Activated naive CD4-positive, alpha-beta T cell treated with anti-CD3 and anti-CD28 coated beads, Interleukin-2, amount 50 U/mL, for 72 hours (primary cell): ENCODE measurements around the gene FER. TPM values are rescaled to one million over a fixed set of nuclear protein-coding genes. Genes with fewer than 3 reads are reported as not detected.
"Not testable (repeated sequence)": the region's sequence is repeated elsewhere in the genome, so short reads cannot be mapped to it uniquely, and the experiment has no call there.

Experiments
- ATAC-seq, 2 donors: fragments of 150-1000 bp; cut with Tn5 transposase; 2 replicates each; pipeline ENCODE4 v1.10.0; 2021; ENCODE audit warnings: mild to moderate bottlenecking in 2 of 2, moderate library complexity in 2 of 2
- DNase-seq, 2 donors: peaks; one replicate each; pipeline ENCODE4 v3.0.0; 2021 to 2022; ENCODE audit warnings: low spot score in 2 of 2
- H3K27ac Mint-ChIP-seq, 2 donors: one replicate each; pipeline ENCODE4 v1.8.0; 2022; ENCODE audit warnings: mild to moderate bottlenecking in 2 of 2, mixed read lengths in 2 of 2
- H3K36me3 Mint-ChIP-seq, 2 donors: one replicate each; pipeline ENCODE4 v1.8.0; 2022; ENCODE audit warnings: mixed read lengths in 2 of 2
- H3K9me3 Mint-ChIP-seq, 2 donors: one replicate each; pipeline ENCODE4 v1.8.0; 2022; ENCODE audit warnings: mixed read lengths in 2 of 2
- total RNA-seq, 2 donors: library from RNA; stranded (reverse); gene quantifications; one replicate each; pipeline ENCODE4 v1.2.3, GENCODE V29; 2022

Gene FER
- total RNA-seq, 2 donors from 2014 or later: 7.8 to 9.8 TPM

GRCh38 chr5:109171437-109172073 lies 423.9 kb downstream of the FER start:
- H3K9me3 Mint-ChIP-seq, DNase-seq, H3K36me3 Mint-ChIP-seq, H3K27ac Mint-ChIP-seq, ATAC-seq: not testable (repeated sequence)

DNA sequence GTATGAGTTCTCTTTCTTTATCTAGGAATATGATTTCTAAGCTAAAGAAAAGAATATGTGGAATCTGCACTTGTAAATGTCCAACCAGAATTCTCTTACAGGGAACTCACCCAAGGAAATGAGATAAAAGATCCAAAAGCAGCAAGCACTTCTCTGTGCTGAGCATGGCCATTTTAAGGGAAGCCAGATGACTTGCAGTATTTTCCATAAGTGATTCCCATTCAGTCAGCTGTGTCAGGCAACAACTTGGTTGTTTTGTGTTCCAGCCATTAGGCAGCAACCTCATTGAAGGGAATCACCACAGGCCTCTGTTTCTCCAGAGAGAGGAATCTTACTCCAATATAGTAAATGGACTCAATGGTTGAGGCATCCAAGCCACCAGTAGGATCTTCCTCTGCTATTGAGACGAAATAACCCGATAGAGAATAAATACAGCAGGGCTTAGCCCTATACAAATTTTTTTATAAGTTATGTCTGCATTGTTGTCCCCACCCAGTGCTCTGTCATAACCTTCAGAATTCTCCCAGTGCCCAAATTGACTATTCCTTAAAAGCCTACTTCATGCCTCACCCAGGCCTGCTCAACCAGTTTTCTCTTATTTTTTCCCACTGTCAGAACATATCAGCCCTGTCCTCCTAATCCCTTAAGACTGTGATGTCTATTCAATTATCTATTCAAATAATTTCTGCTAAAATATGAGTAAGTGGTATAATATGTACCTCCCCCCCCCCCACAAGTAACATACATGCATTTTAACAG lies 425.5 kb downstream of the FER start:
- Mint-ChIP-seq H3K36me3 (no peaks in the 10 kb centered on the region), H3K27ac (no peak overlapping the region), H3K9me3 (no peaks in the 10 kb centered on the region)
- DNase-seq (no peak), ATAC-seq (no peak)

- no peak for ATAC-seq
- Mint-ChIP-seq H3K27ac (no peak overlapping the region), H3K9me3 (no peaks in the 10 kb centered on the region), H3K36me3 (no peaks in the 10 kb centered on the region)
- no peak for DNase-seq
Observed at GRCh38 chr5:109177227-109177626, 429.5 kb downstream of the FER start.

- Mint-ChIP-seq H3K27ac (no peak overlapping the region), H3K36me3 (no peaks in the 10 kb centered on the region), H3K9me3 (no peaks in the 10 kb centered on the region)
- no peak for ATAC-seq
- no peak for DNase-seq
Observed at GRCh38 chr5:109177782-109178181, 430.1 kb downstream of the FER start.

GRCh38 chr5:109180668-109181067 lies 433.0 kb downstream of the FER start:
- ATAC-seq: no peak

GRCh38 chr5:109186759-109187158 lies 439.1 kb downstream of the FER start:
- ATAC-seq: no peak
- Mint-ChIP-seq H3K36me3 (no peaks in the 10 kb centered on the region), H3K27ac (no peak overlapping the region), H3K9me3 (no peaks in the 10 kb centered on the region)
- DNase-seq: no peak

More at GRCh38 chr5:109180668-109181067, 433.0 kb downstream of the FER start:
- DNase-seq: no peak
- no peaks in the 10 kb centered on the region for H3K9me3 Mint-ChIP-seq
- H3K36me3 Mint-ChIP-seq: no peaks in the 10 kb centered on the region
- no peak overlapping the region for H3K27ac Mint-ChIP-seq

GRCh38 chr5:109191153-109191558 lies 443.5 kb downstream of the FER start:
- Mint-ChIP-seq H3K9me3 (no peaks in the 10 kb centered on the region), H3K27ac (no peak overlapping the region), H3K36me3 (no peaks in the 10 kb centered on the region)
- DNase-seq: no peak
- no peak for ATAC-seq

DNA sequence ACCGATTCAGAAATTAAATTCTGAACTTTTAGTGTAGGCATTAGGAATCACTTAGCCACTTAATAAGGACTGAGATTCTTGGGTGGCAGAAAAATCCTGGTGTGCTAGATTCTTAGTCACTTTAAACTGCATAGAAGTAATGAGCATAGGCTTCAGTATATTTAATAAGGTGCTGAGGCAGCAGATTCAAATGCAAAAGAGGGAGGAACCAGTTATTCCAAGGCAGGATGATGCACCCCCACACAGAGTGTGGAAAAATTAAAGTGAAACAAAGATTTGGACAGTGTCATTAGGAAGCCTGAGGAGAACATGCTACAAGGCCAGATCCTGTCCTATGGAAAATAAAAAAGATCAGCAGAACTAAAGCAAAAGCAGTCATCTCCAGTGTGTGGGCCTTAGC lies 444.3 kb downstream of the FER start:
- no peaks in the 10 kb centered on the region for H3K9me3 Mint-ChIP-seq
- H3K27ac Mint-ChIP-seq: no peak overlapping the region
- no peak for ATAC-seq

DNA sequence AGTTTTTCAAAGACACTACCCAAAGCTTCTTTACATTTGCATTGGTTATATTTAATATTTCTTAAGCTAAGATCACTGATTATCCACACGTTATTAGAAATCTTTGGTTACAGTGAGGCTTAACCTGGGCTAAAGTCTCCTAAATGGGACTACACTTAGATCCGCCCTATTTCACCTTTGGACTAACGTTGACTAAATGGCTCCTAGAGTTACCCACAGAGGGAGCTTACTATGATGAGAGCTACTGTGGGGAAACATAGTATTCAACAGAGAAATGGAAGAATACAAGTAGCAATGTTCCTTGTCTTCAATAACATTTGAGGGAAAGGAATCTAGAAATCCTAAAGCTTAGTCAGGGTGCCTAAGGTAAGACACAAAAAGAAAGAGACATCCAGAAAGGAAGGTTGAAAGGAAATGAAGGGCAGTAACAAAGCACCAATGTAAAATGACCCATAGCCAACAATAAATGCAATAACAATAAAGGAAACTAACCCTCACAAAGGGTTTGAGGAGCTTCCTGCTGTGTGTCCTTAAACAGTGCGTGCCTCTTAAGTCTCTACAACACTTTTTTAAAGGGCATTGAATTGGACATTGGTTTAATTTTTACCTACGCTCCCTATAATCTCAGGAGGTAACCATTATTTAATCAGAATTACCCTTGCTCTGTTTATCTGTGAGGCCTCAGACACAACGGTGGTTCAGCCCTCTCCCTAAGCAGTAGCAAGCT lies 445.0 kb downstream of the FER start:
- ATAC-seq (no peak), DNase-seq (no peak)
- Mint-ChIP-seq H3K36me3 (no peaks in the 10 kb centered on the region), H3K27ac (no peak overlapping the region), H3K9me3 (no peaks in the 10 kb centered on the region)

More for the DNA sequence above, 444.3 kb downstream of the FER start:
- DNase-seq: no peak
- no peaks in the 10 kb centered on the region for H3K36me3 Mint-ChIP-seq

DNA sequence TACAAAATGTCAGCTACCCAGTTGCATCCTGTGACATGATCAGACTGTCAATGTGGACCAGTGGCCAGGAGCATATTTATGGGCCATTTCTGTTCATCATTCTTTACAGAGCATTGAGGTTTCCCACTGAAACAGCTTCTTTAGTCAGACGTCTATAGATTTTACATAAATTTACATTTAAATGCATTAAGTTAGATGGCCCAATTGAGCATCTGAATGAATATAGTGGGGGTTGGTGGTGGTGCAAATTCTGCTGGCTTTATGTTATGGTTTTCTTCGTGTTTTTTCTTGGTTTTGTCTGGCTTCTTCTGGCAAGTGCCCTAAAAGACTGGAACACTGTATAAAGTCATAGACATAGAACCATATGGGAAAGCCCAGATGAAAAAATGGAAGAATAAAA lies 448.0 kb downstream of the FER start:
- Mint-ChIP-seq H3K36me3 (no peaks in the 10 kb centered on the region), H3K9me3 (no peaks in the 10 kb centered on the region), H3K27ac (no peak overlapping the region)
- ATAC-seq (no peak), DNase-seq (no peak)

GRCh38 chr5:109196087-109196822 lies 448.6 kb downstream of the FER start:
- no peaks in the 10 kb centered on the region for H3K9me3 Mint-ChIP-seq
- DNase-seq: no peak
- no peaks in the 10 kb centered on the region for H3K36me3 Mint-ChIP-seq
- no peak overlapping the region for H3K27ac Mint-ChIP-seq
- no peak for ATAC-seq

GRCh38 chr5:109196823-109197160 lies 449.1 kb downstream of the FER start:
- H3K36me3 Mint-ChIP-seq: no peaks in the 10 kb centered on the region
- ATAC-seq: no peak
- no peak for DNase-seq
- no peaks in the 10 kb centered on the region for H3K9me3 Mint-ChIP-seq
- no peak overlapping the region for H3K27ac Mint-ChIP-seq

- no peaks in the 10 kb centered on the region for H3K36me3 Mint-ChIP-seq
- ATAC-seq: no peak
- no peaks in the 10 kb centered on the region for H3K9me3 Mint-ChIP-seq
- H3K27ac Mint-ChIP-seq: no peak overlapping the region
- no peak for DNase-seq
Observed at GRCh38 chr5:109199289-109199688, 451.6 kb downstream of the FER start.

- DNase-seq (no peak), ATAC-seq (no peak)
- Mint-ChIP-seq H3K36me3 (peaks cover 0 to 5% of the 10 kb centered on the region in 2 donors), H3K9me3 (peaks cover 3% of the 10 kb centered on the region in 2 donors), H3K27ac (no peak overlapping the region)
Observed at GRCh38 chr5:109199799-109200620, 452.3 kb downstream of the FER start.

DNA sequence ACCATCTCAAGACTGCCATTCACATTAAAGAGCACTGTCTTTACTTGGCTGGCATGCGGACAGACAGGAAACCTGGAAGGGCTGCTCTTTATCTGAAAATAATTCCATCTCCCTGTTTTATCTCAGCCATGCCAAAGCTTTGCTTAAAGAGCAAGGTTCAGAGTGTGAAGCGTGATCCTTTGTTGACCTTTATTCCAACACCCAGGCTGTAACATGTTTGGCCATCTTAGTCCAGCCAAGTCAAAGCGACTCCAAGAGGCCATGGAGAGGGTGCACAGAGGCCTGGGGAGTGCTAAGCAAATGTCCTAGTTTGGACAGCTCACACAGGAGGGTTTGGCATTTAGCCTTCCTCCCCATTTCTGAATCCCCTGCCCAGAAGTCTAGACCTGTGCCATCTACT lies 467.3 kb downstream of the FER start:
- Mint-ChIP-seq H3K9me3 (peaks cover 18 to 27% of the 10 kb centered on the region in 2 donors), H3K27ac (no peak overlapping the region), H3K36me3 (peaks cover 11 to 25% of the 10 kb centered on the region in 2 donors)
- DNase-seq (no peak), ATAC-seq (no peak)

DNA sequence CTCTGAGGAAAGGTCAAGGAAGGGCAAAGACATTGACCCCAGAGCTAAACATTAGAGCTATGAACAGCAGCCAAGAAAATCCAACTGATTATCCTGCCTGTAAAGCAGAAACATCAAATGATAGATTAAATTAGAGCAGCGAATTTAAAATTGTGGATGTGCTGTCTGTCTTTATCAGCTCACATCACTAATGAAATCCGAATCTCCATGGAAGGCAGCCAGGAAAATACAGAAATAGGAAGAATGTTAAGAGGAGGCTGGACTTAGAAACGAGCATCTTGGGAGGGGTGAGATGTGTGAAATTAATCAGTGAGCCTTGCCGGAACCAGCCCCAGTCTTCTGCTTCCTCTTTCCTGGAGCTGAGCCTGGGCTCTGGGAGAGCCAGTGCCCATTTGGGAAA lies 471.1 kb downstream of the FER start:
- no peak for ATAC-seq
- H3K36me3 Mint-ChIP-seq: peaks cover 0 to 4% of the 10 kb centered on the region in 2 donors
- no peak for DNase-seq
- H3K9me3 Mint-ChIP-seq: peaks cover 3 to 6% of the 10 kb centered on the region in 2 donors
- no peak overlapping the region for H3K27ac Mint-ChIP-seq
